Measurements from ENCODE around the gene TSPO. TPM values are rescaled to one million over a fixed set of nuclear protein-coding genes. Genes with fewer than 3 reads are reported as not detected.

Gene TSPO
- total RNA-seq, 1 donor from 2014 or later, result 0.79 TPM

GRCh38 chr22:43147821-43148220, 3.5 kb upstream of the TSPO start:
- no peak for TF ChIP-seq CTCF (IDR thresholded peaks at IDR 0.05; ENCODE audit: unreplicated experiment)
- H3K27me3 Mint-ChIP-seq, result peaks cover 23% of the 10 kb centered on the region

GRCh38 chr22:43148581-43148980, 2.8 kb upstream of the TSPO start:
- H3K36me3 Mint-ChIP-seq (ENCODE audit: insufficient read depth), result no peaks in the 10 kb centered on the region
- H3K9me3 Mint-ChIP-seq (ENCODE audit: low read depth), result no peaks in the 10 kb centered on the region
- peaks cover 27% of the 10 kb centered on the region for H3K27me3 Mint-ChIP-seq
- no peak for DNase-seq (ENCODE audit: low spot score, unreplicated experiment)
- H3K4me3 Mint-ChIP-seq (ENCODE audit: low read depth), result no peak overlapping the region
- peaks cover 3% of the 10 kb centered on the region for H3K4me1 Mint-ChIP-seq (ENCODE audit: low read depth)
- TF ChIP-seq CTCF (IDR thresholded peaks at IDR 0.05; ENCODE audit: unreplicated experiment), result no peak
- H3K27ac Mint-ChIP-seq, result no peak overlapping the region

More at GRCh38 chr22:43147821-43148220, 3.5 kb upstream of the TSPO start:
- no peaks in the 10 kb centered on the region for H3K9me3 Mint-ChIP-seq (ENCODE audit: low read depth)
- peaks cover 6% of the 10 kb centered on the region for H3K4me1 Mint-ChIP-seq (ENCODE audit: low read depth)
- H3K36me3 Mint-ChIP-seq (ENCODE audit: insufficient read depth), result no peaks in the 10 kb centered on the region
- no peak overlapping the region for H3K27ac Mint-ChIP-seq
- no peak overlapping the region for H3K4me3 Mint-ChIP-seq (ENCODE audit: low read depth)
- no peak for DNase-seq (ENCODE audit: low spot score, unreplicated experiment)

- Mint-ChIP-seq H3K9me3 (ENCODE audit: low read depth) (no peaks in the 10 kb centered on the region), H3K4me1 (ENCODE audit: low read depth) (peaks cover 2% of the 10 kb centered on the region), H3K27ac (no peak overlapping the region), H3K4me3 (ENCODE audit: low read depth) (peak overlapping the region; percentile 68), H3K27me3 (peaks cover 27% of the 10 kb centered on the region), H3K36me3 (ENCODE audit: insufficient read depth) (no peaks in the 10 kb centered on the region)
- DNase-seq (ENCODE audit: low spot score, unreplicated experiment), result no peak
- TF ChIP-seq CTCF (IDR thresholded peaks at IDR 0.05; ENCODE audit: unreplicated experiment), result no peak
These were observed 590 bp upstream of the TSPO start for GRCh38 chr22:43150731-43151206.

GRCh38 chr22:43152003-43152356, 621 bp downstream of the TSPO start:
- no peak overlapping the region for H3K4me3 Mint-ChIP-seq (ENCODE audit: low read depth)
- no peaks in the 10 kb centered on the region for H3K9me3 Mint-ChIP-seq (ENCODE audit: low read depth)
- no peak for DNase-seq (ENCODE audit: low spot score, unreplicated experiment)
- H3K27ac Mint-ChIP-seq, result no peak overlapping the region
- no peak for TF ChIP-seq CTCF (IDR thresholded peaks at IDR 0.05; ENCODE audit: unreplicated experiment)
- peaks cover 27% of the 10 kb centered on the region for H3K27me3 Mint-ChIP-seq
- H3K36me3 Mint-ChIP-seq (ENCODE audit: insufficient read depth), result no peaks in the 10 kb centered on the region
- peaks cover 2% of the 10 kb centered on the region for H3K4me1 Mint-ChIP-seq (ENCODE audit: low read depth)

GRCh38 chr22:43152357-43153071, 1.2 kb downstream of the TSPO start:
- Mint-ChIP-seq H3K27me3 (peaks cover 23% of the 10 kb centered on the region), H3K4me1 (ENCODE audit: low read depth) (peaks cover 2% of the 10 kb centered on the region), H3K4me3 (ENCODE audit: low read depth) (no peak overlapping the region), H3K9me3 (ENCODE audit: low read depth) (no peaks in the 10 kb centered on the region), H3K36me3 (ENCODE audit: insufficient read depth) (no peaks in the 10 kb centered on the region), H3K27ac (no peak overlapping the region)
- no peak for DNase-seq (ENCODE audit: low spot score, unreplicated experiment)
- TF ChIP-seq CTCF (IDR thresholded peaks at IDR 0.05; ENCODE audit: unreplicated experiment), result no peak
